NCI-H1105 (cell line): Measurements from ENCODE around the gene SPATA31C1.
"Not testable (repeated sequence)": the region's sequence is repeated elsewhere in the genome, so short reads cannot be mapped to it uniquely, and the experiment has no call there.

ENCODE experiments used
- DNase-seq: peaks from one replicate; lab custom pipeline; 2025; lab: John Stamatoyannopoulos, UW

Gene SPATA31C1

DNA sequence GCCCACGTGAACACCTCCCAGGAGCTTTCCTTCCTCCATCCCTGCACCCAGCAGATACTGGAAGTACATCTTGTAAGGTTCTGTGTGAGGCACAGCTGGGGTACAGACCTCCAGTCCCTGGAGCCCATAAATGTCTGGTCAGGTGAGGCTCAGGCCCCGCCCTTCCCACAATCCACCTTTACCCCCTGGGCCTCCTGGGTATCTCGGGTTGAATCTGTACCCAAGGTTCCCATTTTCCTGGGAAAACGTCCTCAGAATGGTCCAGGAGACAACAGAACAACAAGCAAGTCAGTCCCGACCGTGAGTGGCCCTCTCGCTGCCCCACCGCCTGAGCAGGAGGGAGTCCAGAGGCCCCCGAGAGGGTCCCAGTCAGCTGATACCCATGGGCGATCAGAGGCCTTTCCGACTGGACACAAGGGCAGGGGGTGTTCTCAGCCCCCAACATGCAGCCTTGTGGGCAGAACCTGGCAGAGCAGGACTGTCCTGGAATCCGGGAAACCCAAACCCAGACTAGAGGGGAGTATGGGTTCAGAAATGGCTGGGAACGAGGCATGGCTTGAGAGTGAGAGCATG lies 30.7 kb upstream of the SPATA31C1 start:
- DNase-seq: no peak

DNA sequence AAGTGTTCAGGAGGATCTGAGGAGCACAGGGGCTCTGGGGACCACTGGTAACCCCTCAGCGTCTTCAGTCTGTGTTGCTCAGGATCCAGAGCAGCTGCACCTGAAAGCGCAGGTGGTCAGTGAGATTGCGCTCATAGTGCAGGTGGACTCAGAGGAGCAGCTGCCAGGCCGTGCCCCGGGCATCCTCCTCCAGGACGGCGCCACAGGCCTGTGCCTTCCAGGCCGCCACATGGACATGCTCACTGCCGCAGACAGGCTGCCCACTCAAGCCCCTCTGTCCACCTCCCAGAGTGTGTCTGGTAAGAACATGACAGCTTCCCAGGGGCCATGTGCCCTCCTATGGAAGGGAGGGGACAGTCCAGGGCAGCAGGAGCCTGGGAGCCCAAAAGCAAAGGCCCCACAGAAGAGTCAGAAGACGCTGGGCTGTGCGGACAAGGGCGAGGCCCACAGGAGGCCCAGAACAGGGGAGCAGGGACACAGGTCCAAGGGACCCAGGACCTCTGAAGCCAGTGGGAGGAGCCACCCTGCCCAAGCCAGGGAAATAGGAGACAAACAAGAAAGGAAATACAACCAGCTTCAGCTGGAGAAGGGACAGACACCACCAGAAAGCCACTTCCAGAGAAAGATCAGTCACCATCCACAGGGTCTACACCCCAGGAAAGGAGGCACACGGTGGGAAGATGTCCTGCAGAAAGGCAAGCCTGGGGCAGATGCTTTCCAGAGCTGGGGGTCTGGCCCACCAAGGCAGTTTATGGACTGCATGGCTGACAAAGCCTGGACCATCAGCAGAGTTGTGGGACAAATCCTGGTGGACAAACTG lies 29.9 kb upstream of the SPATA31C1 start:
- DNase-seq: no peak

DNA sequence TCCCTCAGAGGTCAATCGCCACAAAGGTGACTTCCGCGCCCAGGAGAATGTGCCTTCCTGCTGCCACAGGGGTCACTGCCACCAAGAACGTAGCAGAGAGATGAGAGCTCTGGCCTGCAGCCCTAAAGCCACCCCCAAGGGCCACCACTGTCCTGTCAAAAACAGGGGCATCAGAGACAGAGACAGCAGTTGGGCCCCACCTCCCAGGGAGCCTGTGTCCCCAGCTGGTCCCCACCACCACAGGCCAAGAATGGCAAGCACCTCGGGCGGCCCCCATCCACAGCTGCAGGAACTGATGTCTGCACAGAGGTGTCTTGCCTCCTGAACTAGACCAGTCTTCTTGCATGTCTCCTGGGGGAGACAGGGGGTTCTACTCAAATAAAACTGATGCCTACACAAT lies 29.3 kb upstream of the SPATA31C1 start:
- no peak for DNase-seq

DNA sequence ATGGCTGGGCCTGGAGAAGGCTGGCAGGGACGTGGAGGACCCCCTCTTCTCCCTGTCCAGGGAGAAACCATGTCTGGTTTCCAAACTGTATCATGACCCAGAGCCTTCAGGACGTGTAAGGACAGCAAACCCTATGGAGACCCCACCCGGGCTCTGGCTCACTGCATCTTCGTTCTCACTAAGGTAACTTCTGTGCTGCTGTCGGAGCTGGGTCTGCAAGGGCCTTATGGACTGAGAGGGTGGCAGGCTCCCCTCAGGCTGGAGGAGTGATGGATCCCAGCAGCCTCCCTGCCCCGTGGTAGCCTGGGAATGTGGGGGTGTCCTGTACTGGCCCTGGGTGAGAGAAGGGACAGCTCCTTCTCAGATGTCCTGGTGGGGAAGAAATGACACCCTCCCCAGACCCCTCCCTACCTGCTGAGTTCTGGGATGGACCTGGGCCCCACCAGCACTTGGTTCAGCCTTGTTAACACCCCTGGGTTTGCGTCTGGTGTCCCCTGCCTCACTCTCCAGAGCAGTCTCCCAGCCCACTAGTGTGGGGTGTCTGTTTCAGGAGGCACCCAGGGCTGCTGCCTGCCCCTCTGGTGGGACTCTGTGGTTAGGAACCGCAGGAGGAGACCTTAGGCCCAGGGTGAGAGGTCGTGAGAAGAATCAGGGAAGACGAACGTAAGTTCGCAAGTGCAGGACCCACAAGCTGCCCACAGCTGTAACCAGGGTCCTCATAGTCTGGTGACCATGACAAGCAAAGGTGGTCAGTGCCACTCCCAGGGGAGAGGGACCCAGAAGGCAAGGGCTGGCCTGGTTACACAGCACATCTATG lies 28.5 kb upstream of the SPATA31C1 start:
- DNase-seq: no peak

DNA sequence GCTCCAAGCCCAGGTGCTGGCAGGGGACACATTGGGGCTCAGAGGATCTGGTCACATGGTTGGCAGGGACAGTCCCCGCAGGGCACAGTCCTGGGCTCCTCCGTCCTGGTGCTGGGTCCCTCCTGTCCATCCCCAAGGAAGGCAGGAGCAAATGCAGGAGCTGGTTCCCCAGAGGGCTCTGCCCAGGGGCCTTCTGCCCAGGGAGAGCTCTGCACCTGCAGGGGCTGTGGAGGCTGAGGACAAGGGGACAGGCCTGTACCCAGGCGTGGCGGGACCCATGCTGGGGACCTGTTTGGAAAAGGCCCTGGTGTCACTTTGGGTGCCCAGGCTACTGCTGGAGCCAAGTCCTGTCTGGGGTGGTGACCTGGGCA lies 27.9 kb upstream of the SPATA31C1 start:
- no peak for DNase-seq

DNA sequence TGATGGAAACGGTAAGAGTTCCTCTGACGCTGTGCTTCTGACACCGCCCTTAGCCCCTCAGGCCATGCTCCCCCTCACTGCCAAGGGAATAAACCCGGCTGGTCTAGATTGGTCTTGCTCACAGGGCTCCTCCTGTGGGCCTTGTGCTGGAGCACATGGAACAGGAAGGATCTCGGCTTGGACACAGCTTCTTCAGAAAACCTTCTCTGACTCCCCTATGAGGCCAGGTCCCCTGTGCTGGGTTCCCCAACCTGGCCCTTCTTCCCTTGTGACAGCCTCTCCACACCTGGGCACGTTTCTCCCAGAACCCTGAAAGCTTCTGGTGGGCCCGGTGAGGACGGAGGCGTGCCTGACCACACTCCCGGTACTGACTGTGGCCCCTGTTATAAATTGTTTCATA lies 26.9 kb upstream of the SPATA31C1 start:
- DNase-seq: no peak

DNA sequence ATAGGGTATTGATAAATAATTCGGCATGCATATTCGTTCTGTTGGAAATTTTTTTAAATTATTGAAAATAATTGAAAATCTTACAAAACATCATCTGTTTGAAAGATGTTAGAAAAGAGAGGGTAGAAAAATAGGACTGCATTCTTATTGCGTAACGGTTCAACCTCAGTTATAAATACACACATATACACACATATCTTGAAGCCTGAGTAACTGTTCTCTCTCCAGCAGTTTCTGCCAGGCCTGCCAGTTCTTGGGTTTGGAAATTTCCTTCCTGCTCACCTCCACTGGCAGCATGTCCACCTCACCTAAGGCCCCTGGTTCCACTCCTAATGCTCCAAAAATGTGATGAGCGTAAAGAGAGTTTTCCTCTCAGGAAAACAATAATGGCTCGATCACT lies 26.0 kb upstream of the SPATA31C1 start:
- no peak for DNase-seq

DNA sequence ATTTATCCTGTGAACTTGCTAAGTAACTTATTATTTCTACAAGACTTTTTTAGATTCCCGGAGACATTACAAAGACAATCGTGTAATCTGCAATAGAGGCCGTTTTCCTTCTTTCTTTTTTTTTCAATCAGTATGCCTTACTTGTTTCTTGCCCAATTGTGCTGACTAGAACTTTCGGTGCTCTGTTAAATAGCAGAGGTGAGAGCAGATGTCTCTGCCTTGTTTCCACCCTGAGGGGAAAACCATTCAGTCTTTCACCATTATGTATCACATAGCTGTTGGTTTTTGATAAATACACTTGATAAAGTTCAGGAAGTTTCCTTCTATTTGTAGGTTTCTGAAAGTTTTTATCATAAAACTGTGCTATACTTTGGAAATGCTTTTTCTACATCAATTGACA lies 24.8 kb upstream of the SPATA31C1 start:
- no peak for DNase-seq

DNA sequence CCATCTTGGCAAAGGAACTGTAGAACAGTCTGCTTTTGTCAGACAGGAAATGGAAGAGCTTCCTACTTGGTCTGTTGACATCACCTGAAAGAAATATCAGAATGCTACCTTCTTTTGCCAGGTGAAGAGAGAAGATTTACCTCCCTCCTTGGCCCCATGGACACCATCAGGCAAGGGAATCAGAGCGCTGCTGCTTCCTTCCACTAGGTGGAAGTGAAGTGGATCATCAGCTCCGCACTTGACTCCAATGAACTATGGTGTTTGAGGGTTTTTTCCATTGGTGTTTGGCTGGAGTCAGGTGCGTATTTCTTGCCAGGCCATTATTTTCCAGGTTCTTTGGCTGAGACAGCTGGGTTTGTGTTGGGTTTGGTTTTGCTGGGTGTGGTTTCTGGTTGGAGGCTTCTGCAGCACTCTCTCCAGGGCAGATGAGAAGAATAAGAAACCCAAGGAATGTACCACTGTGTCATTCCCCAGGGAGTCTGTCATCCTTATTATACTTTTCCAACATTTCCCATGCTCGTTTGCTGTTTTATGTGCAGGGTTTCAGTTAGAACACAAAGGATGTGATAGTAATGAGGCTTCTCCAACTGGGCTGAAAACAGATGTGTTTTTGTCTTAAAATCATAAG lies 22.6 kb upstream of the SPATA31C1 start:
- DNase-seq: no peak

DNA sequence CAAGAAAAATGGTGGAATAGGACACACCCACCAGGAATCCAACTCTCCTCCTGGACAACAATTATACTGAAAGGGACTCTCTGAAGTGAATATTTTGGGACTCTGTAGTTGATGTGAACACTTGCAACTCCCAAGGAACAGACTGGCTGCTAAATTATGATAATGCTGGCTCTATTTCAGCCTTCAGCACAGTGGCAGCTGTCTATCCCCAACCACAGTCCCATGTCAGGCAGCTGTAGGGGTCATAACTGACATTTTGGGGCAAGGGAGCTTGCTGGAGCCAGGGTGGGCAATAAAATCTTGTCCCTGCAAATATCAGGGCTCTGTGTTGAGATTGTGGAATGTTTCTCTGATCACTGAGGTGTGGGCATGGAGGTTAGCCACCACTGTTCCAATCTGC lies 20.9 kb upstream of the SPATA31C1 start:
- DNase-seq: no peak

DNA sequence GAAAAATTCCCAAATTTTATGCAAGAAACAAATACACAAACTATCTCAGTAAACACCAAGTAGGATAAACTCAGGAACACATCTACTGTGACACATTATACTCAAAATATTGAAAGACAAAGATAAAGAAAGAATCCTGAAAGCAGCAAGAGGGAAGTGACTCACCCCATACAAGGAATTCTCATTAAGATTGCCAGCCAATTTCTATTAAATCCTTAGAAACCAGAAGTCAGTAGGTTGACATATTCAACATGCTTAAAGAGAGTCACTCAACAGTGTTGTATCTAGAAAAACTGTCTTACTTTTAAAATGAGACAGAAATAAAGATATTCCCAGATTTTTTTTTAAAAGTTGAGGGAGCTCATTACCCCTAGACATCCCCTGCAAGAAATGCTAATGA lies 19.6 kb upstream of the SPATA31C1 start:
- DNase-seq: no peak

DNA sequence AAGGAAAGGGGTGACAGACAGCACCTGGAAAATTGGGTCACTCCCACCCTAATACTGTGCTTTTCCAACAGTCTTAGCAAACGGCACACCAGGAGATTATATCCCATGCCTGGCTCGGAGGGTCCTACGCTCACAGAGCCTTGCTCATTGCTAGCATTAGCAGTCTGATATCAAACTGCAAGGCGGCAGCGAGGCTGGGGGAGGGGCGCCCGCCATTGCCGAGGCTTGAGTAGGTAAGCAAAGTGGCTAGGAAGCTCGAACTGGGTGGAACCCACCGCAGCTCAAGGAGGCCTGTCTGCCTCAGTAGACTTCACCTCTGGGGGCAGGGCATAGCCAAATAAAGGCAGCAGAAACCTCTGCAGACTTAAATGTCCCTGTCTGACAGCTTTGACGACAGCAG lies 15.4 kb upstream of the SPATA31C1 start:
- not testable (repeated sequence) for DNase-seq

DNA sequence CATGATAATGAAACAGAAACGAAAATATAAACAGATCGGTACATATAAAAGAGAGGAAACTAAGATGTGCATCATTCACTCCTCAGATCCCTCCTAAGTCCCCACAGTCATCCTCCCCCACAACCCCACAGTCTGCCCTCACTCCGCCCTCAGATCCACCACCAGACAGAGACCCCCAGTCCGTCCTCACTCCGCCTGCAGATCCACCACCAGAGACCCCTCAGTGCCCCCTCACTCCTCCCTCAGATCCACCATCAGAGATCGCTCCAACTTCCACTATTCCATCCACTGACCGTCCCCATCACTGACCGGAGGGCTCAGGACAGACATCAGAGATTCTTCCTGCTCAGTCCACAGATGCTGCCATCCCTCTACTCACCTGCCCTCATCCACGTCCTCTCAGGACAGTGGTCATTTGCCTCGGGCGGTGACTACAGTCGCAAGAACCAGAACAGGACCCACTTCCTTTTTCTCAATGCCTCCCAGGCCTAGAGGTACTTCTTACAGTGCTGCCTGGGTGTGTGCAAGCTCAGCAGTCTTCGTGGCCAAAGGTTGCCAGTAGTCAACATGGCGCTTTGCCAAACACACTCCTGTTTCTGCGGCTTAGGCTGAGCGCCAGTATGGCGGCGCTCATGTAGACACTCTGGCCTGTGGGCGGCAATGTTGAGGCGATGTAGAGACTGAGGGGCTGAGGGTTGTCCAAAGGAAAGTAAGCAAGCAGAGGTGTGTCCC lies 8.3 kb upstream of the SPATA31C1 start:
- DNase-seq: peak; percentile 80

DNA sequence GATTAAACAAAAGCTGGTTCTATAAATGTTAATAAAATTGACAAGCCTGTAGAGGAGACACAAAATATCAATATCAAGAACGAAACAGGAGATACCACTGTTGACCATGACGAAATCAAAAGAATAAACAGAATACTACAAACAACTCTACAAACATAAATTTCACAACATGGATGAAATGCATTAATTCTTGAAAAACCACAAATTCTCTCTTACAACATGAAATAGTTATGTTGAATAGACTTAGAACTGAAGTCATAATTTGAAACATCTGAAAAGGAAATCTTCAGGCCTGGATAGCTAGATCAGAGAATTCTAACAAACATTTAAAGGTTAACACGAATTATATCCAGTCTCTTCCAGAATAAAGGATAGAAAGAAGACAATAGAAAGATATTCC lies 6.9 kb upstream of the SPATA31C1 start:
- DNase-seq: no peak

DNA sequence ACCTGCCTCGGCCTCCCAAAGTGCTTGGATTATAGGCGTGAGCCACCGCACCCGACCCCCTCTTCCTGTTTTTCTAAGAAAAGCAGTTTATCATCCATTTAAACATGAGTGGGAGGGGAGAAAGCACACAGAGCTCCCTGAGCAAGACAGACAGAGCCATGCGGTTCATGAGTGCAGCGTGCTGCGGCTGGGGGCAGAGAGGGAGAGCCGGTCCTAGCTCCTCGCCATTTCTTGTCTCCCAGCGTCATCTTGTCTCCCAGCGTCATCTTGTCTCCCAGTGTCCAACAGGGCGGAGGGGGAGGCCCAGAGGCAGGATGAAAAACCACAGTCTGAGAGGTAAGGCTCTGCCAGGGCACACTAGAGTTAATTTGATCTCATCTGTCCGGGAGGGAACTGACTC lies 1.3 kb downstream of the SPATA31C1 start:
- not testable (repeated sequence) for DNase-seq

DNA sequence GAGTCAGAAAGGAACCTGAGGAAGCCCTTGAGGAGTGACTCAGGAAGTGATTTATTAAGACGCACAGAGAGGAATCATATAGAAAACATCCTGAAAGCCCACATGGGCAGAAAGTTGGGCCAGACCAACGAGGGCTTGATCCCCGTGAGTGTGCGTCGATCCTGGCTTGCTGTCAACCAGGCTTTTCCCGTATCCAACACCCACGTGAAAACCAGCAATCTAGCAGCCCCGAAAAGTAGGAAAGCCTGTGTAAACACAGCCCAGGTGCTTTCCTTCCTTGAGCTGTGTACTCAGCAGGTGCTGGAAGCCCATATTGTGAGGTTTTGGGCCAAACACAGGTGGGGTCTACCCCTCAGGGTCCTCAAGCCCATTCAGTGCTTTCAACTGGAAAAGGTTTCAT lies 3.8 kb downstream of the SPATA31C1 start:
- not testable (repeated sequence) for DNase-seq

DNA sequence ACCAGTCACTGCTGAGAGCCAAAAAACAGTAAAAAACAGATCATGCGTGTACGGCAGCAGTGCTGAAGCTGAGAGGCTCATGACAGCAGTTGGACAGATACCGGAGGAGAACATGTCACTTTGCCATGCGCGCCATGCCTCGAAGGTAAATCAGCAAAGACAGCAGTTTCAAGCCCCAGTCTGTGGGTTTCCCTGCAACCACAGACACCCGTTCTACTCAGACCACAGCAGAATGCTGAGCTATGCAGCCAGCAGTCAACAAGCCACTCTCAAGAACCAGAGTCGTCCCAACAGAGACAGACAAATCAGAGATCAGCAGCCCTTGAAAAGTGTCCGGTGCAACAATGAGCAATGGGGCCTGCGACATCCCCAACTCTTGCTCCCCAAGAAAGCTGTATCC lies 5.2 kb downstream of the SPATA31C1 start:
- DNase-seq: not testable (repeated sequence)

DNA sequence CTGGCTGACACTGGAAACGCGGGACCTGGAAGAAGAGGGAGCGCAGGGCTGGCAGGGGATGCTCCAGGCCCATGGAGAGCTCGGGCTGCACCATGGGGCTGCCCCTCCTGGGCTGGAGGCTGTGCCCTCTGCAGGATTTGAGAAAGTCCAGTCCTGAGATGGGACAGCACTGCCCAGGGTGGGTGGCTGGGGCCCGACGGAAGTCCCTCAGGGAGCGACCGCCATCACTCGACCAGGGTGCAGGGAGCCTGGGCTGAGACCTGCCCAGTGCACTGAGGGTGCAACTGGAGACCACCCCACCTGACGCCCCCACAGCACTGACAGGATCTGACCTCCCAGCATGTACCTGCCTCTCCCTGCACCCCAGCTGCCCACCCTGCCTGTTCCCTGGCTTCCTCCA lies 7.1 kb downstream of the SPATA31C1 start:
- not testable (repeated sequence) for DNase-seq

DNA sequence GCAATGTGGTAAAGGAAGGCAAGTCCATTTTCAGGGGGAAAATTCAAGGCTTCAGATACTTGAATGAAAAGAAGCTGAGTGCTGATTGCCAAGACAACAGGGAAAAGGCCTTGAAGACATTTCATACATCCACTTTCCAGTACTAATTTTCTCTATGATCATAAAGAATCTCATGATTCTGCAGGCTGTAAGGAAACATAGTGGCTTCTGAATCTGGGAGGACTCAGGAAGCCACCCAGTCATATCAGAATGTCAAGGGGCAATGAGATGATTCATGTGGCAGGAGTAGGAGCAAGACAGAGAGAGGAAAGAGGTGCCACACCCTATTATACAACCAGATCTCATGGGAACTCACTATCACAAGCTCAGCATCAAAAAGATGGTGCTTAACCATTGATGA lies 11.4 kb downstream of the SPATA31C1 start:
- DNase-seq: not testable (repeated sequence)

DNA sequence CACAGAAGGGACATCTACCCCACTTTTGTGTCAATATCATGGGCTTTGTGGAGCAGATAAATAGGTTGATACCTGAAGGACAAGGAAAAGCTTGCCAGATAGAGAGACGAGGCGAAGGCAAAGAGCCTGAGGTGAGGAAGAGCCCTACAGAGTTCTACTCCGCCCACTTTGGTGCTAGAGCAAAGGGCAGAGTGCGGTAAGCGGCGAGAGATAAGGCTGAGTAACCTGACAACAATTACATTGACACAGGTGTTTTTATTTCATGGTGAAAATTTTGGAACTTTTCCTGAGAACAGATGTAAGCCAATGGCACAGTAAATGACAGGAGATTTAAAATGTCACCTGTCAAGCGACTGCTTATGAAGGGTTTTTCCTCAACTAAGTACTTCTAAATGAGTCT lies 16.7 kb downstream of the SPATA31C1 start:
- not testable (repeated sequence) for DNase-seq

DNA sequence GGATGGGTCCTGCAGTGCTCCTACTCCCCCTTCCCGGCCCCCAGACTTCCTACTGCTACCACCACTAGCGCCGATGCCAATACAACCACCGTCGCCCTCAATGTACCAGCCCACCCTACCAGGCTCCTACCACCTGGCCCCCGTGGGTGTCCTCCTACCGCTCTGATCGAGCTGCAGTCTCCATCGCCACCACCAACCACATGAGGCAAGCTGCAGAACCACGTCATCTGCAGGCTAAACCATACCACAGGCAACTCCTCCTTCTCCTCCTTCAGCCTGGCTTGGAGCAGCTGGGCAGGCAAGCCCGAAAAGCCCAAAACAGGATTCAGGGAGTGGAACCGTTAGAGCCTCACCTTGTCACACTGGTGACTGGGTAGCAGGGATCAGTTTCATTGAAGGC lies 19.6 kb downstream of the SPATA31C1 start:
- not testable (repeated sequence) for DNase-seq

DNA sequence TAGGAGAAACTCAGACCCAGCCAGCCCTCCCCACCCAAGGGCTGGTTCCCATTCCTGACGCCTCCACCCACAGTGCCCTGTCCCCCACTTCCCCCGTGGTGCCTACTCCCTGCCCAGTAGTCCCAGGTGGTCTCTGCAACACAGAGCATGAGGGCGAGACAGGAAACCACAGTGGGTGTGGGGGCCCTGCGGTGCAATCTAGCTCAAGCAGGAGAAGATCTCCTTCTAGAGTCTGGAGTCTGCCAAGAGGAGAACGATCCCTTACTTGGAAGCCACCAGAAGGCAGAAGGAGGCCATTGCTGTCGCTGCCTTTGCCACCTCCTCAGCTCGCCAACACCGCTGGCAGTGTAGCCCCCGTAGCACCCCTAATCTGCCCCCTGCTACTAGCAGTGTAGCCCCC lies 20.2 kb downstream of the SPATA31C1 start:
- not testable (repeated sequence) for DNase-seq
